ENCODE data around the gene ARFGEF3. TPM values are rescaled to one million over a fixed set of nuclear protein-coding genes. Genes with fewer than 3 reads are reported as not detected.

Gene ARFGEF3
- total RNA-seq, 1 donor from 2014 or later: 0.08 TPM

- no peaks in the 10 kb centered on the region for H3K9me3 Mint-ChIP-seq (ENCODE audit: unreplicated experiment)
- H3K4me3 Mint-ChIP-seq (ENCODE audit: unreplicated experiment): no peak overlapping the region
- peaks cover 7% of the 10 kb centered on the region for H3K27me3 Mint-ChIP-seq (ENCODE audit: unreplicated experiment)
- H3K27ac Mint-ChIP-seq (ENCODE audit: unreplicated experiment): no peak overlapping the region
- no peak for TF ChIP-seq CTCF (IDR thresholded peaks at IDR 0.05)
- no peaks in the 10 kb centered on the region for H3K36me3 Mint-ChIP-seq (ENCODE audit: unreplicated experiment)
- H3K4me1 Mint-ChIP-seq (ENCODE audit: unreplicated experiment): no peaks in the 10 kb centered on the region
- no peak for DNase-seq (ENCODE audit: extremely low spot score, unreplicated experiment)
Measured at GRCh38 chr6:138343112-138343511, 181.4 kb downstream of the ARFGEF3 start.

DNA sequence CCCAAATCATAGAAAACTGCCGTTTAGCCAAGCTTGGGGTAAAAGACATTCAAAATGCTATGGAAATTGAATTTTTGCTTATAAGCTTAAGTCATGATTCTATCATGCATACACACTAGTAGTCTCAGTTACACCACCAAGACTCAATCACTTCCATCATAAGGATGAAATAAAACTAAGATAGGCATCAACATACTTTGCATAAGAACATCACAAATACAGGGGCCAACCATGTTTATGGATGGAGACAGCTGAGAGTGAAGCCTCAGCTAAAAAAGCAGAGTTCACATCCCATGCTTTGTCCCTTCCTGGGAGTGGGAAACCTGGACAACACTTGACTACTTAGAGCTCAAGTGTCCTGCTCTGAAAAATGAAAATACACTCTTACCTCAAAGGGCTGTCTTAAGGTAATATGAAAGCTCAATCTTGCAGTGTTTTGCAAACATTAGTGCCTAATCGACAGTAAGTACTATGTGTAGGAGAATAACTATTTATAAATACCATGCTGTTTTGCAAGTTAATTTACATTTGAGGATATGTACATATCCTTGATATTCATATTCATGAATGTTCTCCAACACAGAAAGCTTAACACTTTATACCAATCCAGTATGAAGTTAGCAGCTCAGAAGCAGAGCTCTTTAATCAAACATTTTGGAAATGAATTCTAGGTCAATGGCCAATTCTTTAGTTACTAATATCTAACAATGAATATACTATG lies 184.0 kb downstream of the ARFGEF3 start:
- H3K4me3 Mint-ChIP-seq (ENCODE audit: unreplicated experiment): no peak overlapping the region
- no peaks in the 10 kb centered on the region for H3K4me1 Mint-ChIP-seq (ENCODE audit: unreplicated experiment)
- no peak for DNase-seq (ENCODE audit: extremely low spot score, unreplicated experiment)
- H3K36me3 Mint-ChIP-seq (ENCODE audit: unreplicated experiment): no peaks in the 10 kb centered on the region
- no peaks in the 10 kb centered on the region for H3K9me3 Mint-ChIP-seq (ENCODE audit: unreplicated experiment)
- no peak for TF ChIP-seq CTCF (IDR thresholded peaks at IDR 0.05)
- no peak overlapping the region for H3K27ac Mint-ChIP-seq (ENCODE audit: unreplicated experiment)
- H3K27me3 Mint-ChIP-seq (ENCODE audit: unreplicated experiment): peaks cover 15% of the 10 kb centered on the region

GRCh38 chr6:138346302-138347195 lies 184.8 kb downstream of the ARFGEF3 start:
- Mint-ChIP-seq H3K4me1 (ENCODE audit: unreplicated experiment) (no peaks in the 10 kb centered on the region), H3K9me3 (ENCODE audit: unreplicated experiment) (no peaks in the 10 kb centered on the region), H3K27me3 (ENCODE audit: unreplicated experiment) (peaks cover 11% of the 10 kb centered on the region), H3K36me3 (ENCODE audit: unreplicated experiment) (no peaks in the 10 kb centered on the region), H3K27ac (ENCODE audit: unreplicated experiment) (no peak overlapping the region), H3K4me3 (ENCODE audit: unreplicated experiment) (no peak overlapping the region)
- TF ChIP-seq CTCF (IDR thresholded peaks at IDR 0.05): no peak
- DNase-seq (ENCODE audit: extremely low spot score, unreplicated experiment): no peak

- no peak for TF ChIP-seq CTCF (IDR thresholded peaks at IDR 0.05)
- Mint-ChIP-seq H3K4me3 (ENCODE audit: unreplicated experiment) (no peak overlapping the region), H3K4me1 (ENCODE audit: unreplicated experiment) (no peaks in the 10 kb centered on the region), H3K27ac (ENCODE audit: unreplicated experiment) (no peak overlapping the region), H3K9me3 (ENCODE audit: unreplicated experiment) (no peaks in the 10 kb centered on the region), H3K27me3 (ENCODE audit: unreplicated experiment) (peaks cover 21% of the 10 kb centered on the region), H3K36me3 (ENCODE audit: unreplicated experiment) (no peaks in the 10 kb centered on the region)
- DNase-seq (ENCODE audit: extremely low spot score, unreplicated experiment): no peak
Measured at GRCh38 chr6:138347864-138348263, 186.1 kb downstream of the ARFGEF3 start.

- no peak for DNase-seq (ENCODE audit: extremely low spot score, unreplicated experiment)
- TF ChIP-seq CTCF (IDR thresholded peaks at IDR 0.05): no peak
- Mint-ChIP-seq H3K27me3 (ENCODE audit: unreplicated experiment) (peaks cover 35% of the 10 kb centered on the region), H3K36me3 (ENCODE audit: unreplicated experiment) (no peaks in the 10 kb centered on the region), H3K4me1 (ENCODE audit: unreplicated experiment) (no peaks in the 10 kb centered on the region), H3K4me3 (ENCODE audit: unreplicated experiment) (no peak overlapping the region), H3K27ac (ENCODE audit: unreplicated experiment) (no peak overlapping the region), H3K9me3 (ENCODE audit: unreplicated experiment) (no peaks in the 10 kb centered on the region)
Measured at GRCh38 chr6:138349891-138350290, 188.2 kb downstream of the ARFGEF3 start.

Measured in osteocyte (in vitro differentiated cells).